ENCODE data around the gene MYL7.
"Not testable (repeated sequence)": the region's sequence is repeated elsewhere in the genome, so short reads cannot be mapped to it uniquely, and the experiment has no call there.

MYL7 gene

GRCh38 chr7:44173911-44174693, 33.0 kb upstream of the MYL7 start:
- H3K9ac ChIP-seq (ENCODE audit: low read depth, low read length), result no peak overlapping the region
- 0 out of 2 replicates have a peak, but pooled peaks cover 2% of the 10 kb centered on the region for H4K20me1 ChIP-seq (ENCODE audit: insufficient read depth, low read length)
- H3K4me1 ChIP-seq (ENCODE audit: insufficient read depth, low read length), result no peaks in the 10 kb centered on the region
- DNase-seq (no peak), ATAC-seq (ENCODE audit: insufficient read depth, low read depth) (no peak)
- H3K27me3 ChIP-seq (ENCODE audit: insufficient read depth, low read length, poor library complexity), result no peaks in the 10 kb centered on the region
- no peak overlapping the region for H3K4me3 ChIP-seq (ENCODE audit: low read depth in 1 of 2, low read length in 2 of 2)
- H3K9me3 ChIP-seq (ENCODE audit: insufficient read depth, low read length, severe bottlenecking), result no peaks in the 10 kb centered on the region
- TF ChIP-seq EZH2 (IDR thresholded peaks at IDR 0.05; ENCODE audit: borderline replicate concordance, low read depth, low read length, severe bottlenecking) (no peak), CTCF (IDR thresholded peaks at IDR 0.05; ENCODE audit: borderline replicate concordance, extremely low read depth, low read length, poor library complexity, severe bottlenecking) (no peak)
- no peak overlapping the region for H3K4me2 ChIP-seq (ENCODE audit: insufficient read depth, low read length)
- no peaks in the 10 kb centered on the region for H3K36me3 ChIP-seq (ENCODE audit: insufficient read depth, low read length)
- H3K79me2 ChIP-seq (ENCODE audit: insufficient read depth, low read length), result no peaks in the 10 kb centered on the region
- no peak overlapping the region for H3K27ac ChIP-seq (ENCODE audit: low read length)
- no peak overlapping the region for H2AFZ ChIP-seq (ENCODE audit: low read depth, low read length)

GRCh38 chr7:44172803-44173424, 31.8 kb upstream of the MYL7 start:
- Histone ChIP-seq H3K4me1 (ENCODE audit: insufficient read depth, low read length) (peaks cover 1% of the 10 kb centered on the region; the same call in 1 of the 2 replicates), H4K20me1 (ENCODE audit: insufficient read depth, low read length) (0 out of 2 replicates have a peak, but pooled peaks cover 2% of the 10 kb centered on the region), H3K27ac (ENCODE audit: low read length) (no peak overlapping the region), H3K9me3 (ENCODE audit: insufficient read depth, low read length, severe bottlenecking) (no peaks in the 10 kb centered on the region), H3K4me2 (ENCODE audit: insufficient read depth, low read length) (no peak overlapping the region), H3K9ac (ENCODE audit: low read depth, low read length) (no peak overlapping the region), H3K27me3 (ENCODE audit: insufficient read depth, low read length, poor library complexity) (no peaks in the 10 kb centered on the region), H3K36me3 (ENCODE audit: insufficient read depth, low read length) (no peaks in the 10 kb centered on the region), H3K4me3 (ENCODE audit: low read depth in 1 of 2, low read length in 2 of 2) (no peak overlapping the region), H2AFZ (ENCODE audit: low read depth, low read length) (no peak overlapping the region), H3K79me2 (ENCODE audit: insufficient read depth, low read length) (no peaks in the 10 kb centered on the region)
- TF ChIP-seq CTCF (IDR thresholded peaks at IDR 0.05; ENCODE audit: borderline replicate concordance, extremely low read depth, low read length, poor library complexity, severe bottlenecking) (no peak), EZH2 (IDR thresholded peaks at IDR 0.05; ENCODE audit: borderline replicate concordance, low read depth, low read length, severe bottlenecking) (no peak)
- DNase-seq (no peak), ATAC-seq (ENCODE audit: insufficient read depth, low read depth) (no peak)

- Histone ChIP-seq H2AFZ (ENCODE audit: low read depth, low read length) (no peak overlapping the region), H3K4me3 (ENCODE audit: low read depth in 1 of 2, low read length in 2 of 2) (no peak overlapping the region), H3K4me1 (ENCODE audit: insufficient read depth, low read length) (peaks cover 4% of the 10 kb centered on the region; the same call in 1 of the 2 replicates), H3K9ac (ENCODE audit: low read depth, low read length) (no peak overlapping the region), H3K27me3 (ENCODE audit: insufficient read depth, low read length, poor library complexity) (no peaks in the 10 kb centered on the region), H3K79me2 (ENCODE audit: insufficient read depth, low read length) (no peaks in the 10 kb centered on the region), H3K36me3 (ENCODE audit: insufficient read depth, low read length) (no peaks in the 10 kb centered on the region), H3K9me3 (ENCODE audit: insufficient read depth, low read length, severe bottlenecking) (no peaks in the 10 kb centered on the region), H3K4me2 (ENCODE audit: insufficient read depth, low read length) (no peak overlapping the region), H4K20me1 (ENCODE audit: insufficient read depth, low read length) (0 out of 2 replicates have a peak, but pooled peaks cover 2% of the 10 kb centered on the region), H3K27ac (ENCODE audit: low read length) (no peak overlapping the region)
- TF ChIP-seq EZH2 (IDR thresholded peaks at IDR 0.05; ENCODE audit: borderline replicate concordance, low read depth, low read length, severe bottlenecking) (no peak), CTCF (IDR thresholded peaks at IDR 0.05; ENCODE audit: borderline replicate concordance, extremely low read depth, low read length, poor library complexity, severe bottlenecking) (no peak)
- DNase-seq (no peak), ATAC-seq (ENCODE audit: insufficient read depth, low read depth) (no peak)
These were observed 31.2 kb upstream of the MYL7 start for GRCh38 chr7:44172352-44172751.

- DNase-seq; H2AFZ ChIP-seq (ENCODE audit: low read depth, low read length); H3K27me3 ChIP-seq (ENCODE audit: insufficient read depth, low read length, poor library complexity); H3K4me1 ChIP-seq (ENCODE audit: insufficient read depth, low read length); H3K9me3 ChIP-seq (ENCODE audit: insufficient read depth, low read length, severe bottlenecking); H3K36me3 ChIP-seq (ENCODE audit: insufficient read depth, low read length); ATAC-seq (ENCODE audit: insufficient read depth, low read depth); H4K20me1 ChIP-seq (ENCODE audit: insufficient read depth, low read length); H3K79me2 ChIP-seq (ENCODE audit: insufficient read depth, low read length); H3K9ac ChIP-seq (ENCODE audit: low read depth, low read length); H3K4me2 ChIP-seq (ENCODE audit: insufficient read depth, low read length); H3K27ac ChIP-seq (ENCODE audit: low read length); H3K4me3 ChIP-seq (ENCODE audit: low read depth in 1 of 2, low read length in 2 of 2): not testable (repeated sequence)
These were observed 30.8 kb upstream of the MYL7 start for GRCh38 chr7:44171901-44172300.
